Measurements from ENCODE around the gene MAML1. TPM values are rescaled to one million over a fixed set of nuclear protein-coding genes. Genes with fewer than 3 reads are reported as not detected.

Gene MAML1
- polyA plus RNA-seq, 1 donor from 2014 or later = 6.8 TPM

- no peak overlapping the region for H3K27ac ChIP-seq (ENCODE audit: low read length)
- peaks cover 9% of the 10 kb centered on the region for H4K20me1 ChIP-seq (ENCODE audit: insufficient read depth)
- H3K9me3 ChIP-seq (ENCODE audit: low read length) = no peaks in the 10 kb centered on the region
- no peaks in the 10 kb centered on the region for H3F3A ChIP-seq (ENCODE audit: insufficient read depth, low read length, poor library complexity, severe bottlenecking)
- no peak overlapping the region for H3K9ac ChIP-seq (ENCODE audit: low read length)
- TF ChIP-seq EP300 (conservative IDR thresholded peaks at IDR 0.05; ENCODE audit: poor library complexity, severe bottlenecking) (no peak), TAF1 (IDR thresholded peaks at IDR 0.05; ENCODE audit: low read depth) (no peak), MXI1 (conservative IDR thresholded peaks at IDR 0.05; ENCODE audit: poor library complexity, severe bottlenecking) (no peak), EZH2 (IDR thresholded peaks at IDR 0.05; ENCODE audit: borderline replicate concordance, insufficient read depth, low read length, poor library complexity, severe bottlenecking) (no peak), SMC3 (conservative IDR thresholded peaks at IDR 0.05; ENCODE audit: poor library complexity) (no peak), CTCF (IDR thresholded peaks at IDR 0.05; ENCODE audit: poor library complexity, severe bottlenecking) (no peak), POLR2AphosphoS5 (IDR thresholded peaks at IDR 0.05) (no peak), RAD21 (conservative IDR thresholded peaks at IDR 0.05) (no peak)
- TF ChIP-seq, protein P1, sequence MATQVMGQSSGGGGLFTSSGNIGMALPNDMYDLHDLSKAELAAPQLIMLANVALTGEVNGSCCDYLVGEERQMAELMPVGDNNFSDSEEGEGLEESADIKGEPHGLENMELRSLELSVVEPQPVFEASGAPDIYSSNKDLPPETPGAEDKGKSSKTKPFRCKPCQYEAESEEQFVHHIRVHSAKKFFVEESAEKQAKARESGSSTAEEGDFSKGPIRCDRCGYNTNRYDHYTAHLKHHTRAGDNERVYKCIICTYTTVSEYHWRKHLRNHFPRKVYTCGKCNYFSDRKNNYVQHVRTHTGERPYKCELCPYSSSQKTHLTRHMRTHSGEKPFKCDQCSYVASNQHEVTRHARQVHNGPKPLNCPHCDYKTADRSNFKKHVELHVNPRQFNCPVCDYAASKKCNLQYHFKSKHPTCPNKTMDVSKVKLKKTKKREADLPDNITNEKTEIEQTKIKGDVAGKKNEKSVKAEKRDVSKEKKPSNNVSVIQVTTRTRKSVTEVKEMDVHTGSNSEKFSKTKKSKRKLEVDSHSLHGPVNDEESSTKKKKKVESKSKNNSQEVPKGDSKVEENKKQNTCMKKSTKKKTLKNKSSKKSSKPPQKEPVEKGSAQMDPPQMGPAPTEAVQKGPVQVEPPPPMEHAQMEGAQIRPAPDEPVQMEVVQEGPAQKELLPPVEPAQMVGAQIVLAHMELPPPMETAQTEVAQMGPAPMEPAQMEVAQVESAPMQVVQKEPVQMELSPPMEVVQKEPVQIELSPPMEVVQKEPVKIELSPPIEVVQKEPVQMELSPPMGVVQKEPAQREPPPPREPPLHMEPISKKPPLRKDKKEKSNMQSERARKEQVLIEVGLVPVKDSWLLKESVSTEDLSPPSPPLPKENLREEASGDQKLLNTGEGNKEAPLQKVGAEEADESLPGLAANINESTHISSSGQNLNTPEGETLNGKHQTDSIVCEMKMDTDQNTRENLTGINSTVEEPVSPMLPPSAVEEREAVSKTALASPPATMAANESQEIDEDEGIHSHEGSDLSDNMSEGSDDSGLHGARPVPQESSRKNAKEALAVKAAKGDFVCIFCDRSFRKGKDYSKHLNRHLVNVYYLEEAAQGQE (IDR thresholded peaks at IDR 0.05; ENCODE audit: borderline replicate concordance) = no peak
- no peaks in the 10 kb centered on the region for H3K27me3 ChIP-seq (ENCODE audit: insufficient read depth, low read depth, low read length)
- H3K9me2 ChIP-seq (ENCODE audit: insufficient read depth, low read length) = no peaks in the 10 kb centered on the region
- peaks cover 6% of the 10 kb centered on the region for H3K36me3 ChIP-seq (ENCODE audit: insufficient read depth, low read length)
- H2AFZ ChIP-seq (ENCODE audit: low read depth, low read length) = no peak overlapping the region
- H3K4me2 ChIP-seq (ENCODE audit: low read length) = no peak overlapping the region
- H3K79me2 ChIP-seq (replicated peaks; ENCODE audit: insufficient read depth, low read length) = peaks cover 76% of the 10 kb centered on the region
- no peak overlapping the region for H3K4me3 ChIP-seq (ENCODE audit: low read length)
Observed at GRCh38 chr5:179753971-179754370, 21.3 kb downstream of the MAML1 start.

- Histone ChIP-seq H3K27ac (ENCODE audit: low read length) (no peak overlapping the region), H3K9me3 (ENCODE audit: low read length) (no peaks in the 10 kb centered on the region), H3K9ac (ENCODE audit: low read length) (no peak overlapping the region), H4K20me1 (ENCODE audit: insufficient read depth) (peaks cover 9% of the 10 kb centered on the region), H3K4me3 (ENCODE audit: low read length) (no peak overlapping the region), H3K36me3 (ENCODE audit: insufficient read depth, low read length) (peaks cover 1% of the 10 kb centered on the region), H3K27me3 (ENCODE audit: insufficient read depth, low read depth, low read length) (no peaks in the 10 kb centered on the region), H2AFZ (ENCODE audit: low read depth, low read length) (no peak overlapping the region), H3F3A (ENCODE audit: insufficient read depth, low read length, poor library complexity, severe bottlenecking) (no peaks in the 10 kb centered on the region), H3K4me2 (ENCODE audit: low read length) (no peak overlapping the region), H3K9me2 (ENCODE audit: insufficient read depth, low read length) (no peaks in the 10 kb centered on the region), H3K79me2 (replicated peaks; ENCODE audit: insufficient read depth, low read length) (peaks cover 79% of the 10 kb centered on the region)
- no peak for TF ChIP-seq RAD21 (conservative IDR thresholded peaks at IDR 0.05)
- TF ChIP-seq, protein P1 (IDR thresholded peaks at IDR 0.05; ENCODE audit: borderline replicate concordance) = no peak
- TF ChIP-seq TAF1 (IDR thresholded peaks at IDR 0.05; ENCODE audit: low read depth) = no peak
- no peak for TF ChIP-seq EP300 (conservative IDR thresholded peaks at IDR 0.05; ENCODE audit: poor library complexity, severe bottlenecking)
- TF ChIP-seq EZH2 (IDR thresholded peaks at IDR 0.05; ENCODE audit: borderline replicate concordance, insufficient read depth, low read length, poor library complexity, severe bottlenecking) = no peak
- no peak for TF ChIP-seq POLR2AphosphoS5 (IDR thresholded peaks at IDR 0.05)
- no peak for TF ChIP-seq SMC3 (conservative IDR thresholded peaks at IDR 0.05; ENCODE audit: poor library complexity)
- no peak for TF ChIP-seq MXI1 (conservative IDR thresholded peaks at IDR 0.05; ENCODE audit: poor library complexity, severe bottlenecking)
- no peak for TF ChIP-seq CTCF (IDR thresholded peaks at IDR 0.05; ENCODE audit: poor library complexity, severe bottlenecking)
Observed at GRCh38 chr5:179755022-179755421, 22.4 kb downstream of the MAML1 start.

Measured in neural cell (in vitro differentiated cells).